Heart left ventricle (tissue), 16 donors: Measurements from ENCODE around the gene CHRNB4. TPM values are rescaled to one million over a fixed set of nuclear protein-coding genes. Genes with fewer than 3 reads are reported as not detected.
A peak's percentile ranks its signal among the peaks of the same experiment; 100 is the strongest.

Source experiments
- ATAC-seq, 4 donors: fragments of 200-7000 bp; cut with Tn5 transposase; one replicate each; pipeline ENCODE4 v1.9.1; 2020 to 2022; ENCODE audit warnings: moderate library complexity in 4 of 4, mild to moderate bottlenecking in 3 of 4, moderate number of reproducible peaks in 1 of 4
- DNase-seq, 5 donors: peaks; one replicate each; pipeline ENCODE4 v3.0.0-alpha.2; 2020
- H3K27ac ChIP-seq, 12 donors: fragments of 200-600 bp; sonication (generic) in 4 of 12; one replicate each; pipeline versions ENCODE4 v1.5.0 to v1.8.0; 2016 to 2022; ENCODE audit warnings: mild to moderate bottlenecking in 2 of 12
- H3K27me3 ChIP-seq, 9 donors: fragments of 200-600 bp; sonication (generic) in 2 of 9; one replicate each; pipeline versions ENCODE4 v1.5.1 to v1.8.0; 2016 to 2022; ENCODE audit warnings: mild to moderate bottlenecking in 3 of 9
- H3K36me3 ChIP-seq, 9 donors: fragments of 200-600 bp; sonication (generic) in 2 of 9; one replicate each; pipeline versions ENCODE4 v1.5.0 to v1.8.0; 2018 to 2022; ENCODE audit warnings: mild to moderate bottlenecking in 2 of 9
- H3K4me1 ChIP-seq, 12 donors: fragments of 200-600 bp; sonication (generic) in 4 of 12; one replicate each; pipeline versions ENCODE4 v1.5.0 to v1.8.0; 2016 to 2022; ENCODE audit warnings: mild to moderate bottlenecking in 3 of 12
- H3K4me3 ChIP-seq, 12 donors: fragments of 200-600 bp; sonication (generic) in 4 of 12; one replicate each; pipeline versions ENCODE4 v1.5.0 to v1.8.0; 2017 to 2022; ENCODE audit warnings: mild to moderate bottlenecking in 9 of 12, moderate library complexity in 4 of 12
- H3K9me3 ChIP-seq, 12 donors: fragments of 200-600 bp; sonication (generic) in 4 of 12; one replicate each; pipeline versions ENCODE4 v1.5.0 to v1.8.0; 2016 to 2022; ENCODE audit warnings: mild to moderate bottlenecking in 1 of 12
- POLR2A ChIP-seq, 2 donors: fragments of 450-650 bp; IDR thresholded peaks; one replicate each; pipeline ENCODE4 v1.6.1; 2017; ENCODE audit warnings: antibody characterized with exemption in 2 of 2, mild to moderate bottlenecking in 2 of 2, moderate library complexity in 2 of 2
- WGBS, 4 donors: extraction: QIAGEN DNeasy Blood & Tissue Kit in 2 of 4; methylation state at CpG; one replicate each; pipeline versions ENCODE4 v1.1.5 to v1.1.7; 2013 to 2018; 5-methylcytosine and 5-hydroxymethylcytosine counted together
- intact Hi-C, 10 donors: fragments of 100-400 bp; cut with DNase I; formaldehyde crosslinking; loops; one replicate each; pipeline versions ENCODE4 v1.11.1 to v1.14.2; 2022
- polyA plus RNA-seq, 2 donors: library from polyadenylated mRNA; stranded (reverse); fragments of 200-250 nt; gene quantifications; one replicate each; pipeline ENCODE4 v1.2.3, GENCODE V29; 2013
- total RNA-seq, 9 donors: library from RNA; depleted of rRNA in 2 of 9; stranded (reverse); fragments of >200 nt in 2 of 9; fragmentation: NEBNext Ultra II Directional in 3 of 9; extraction: Animal tissue kit (Norgen Biotek cat#: 25700) in 3 of 9; gene quantifications; one replicate each; pipeline versions ENCODE4 v1.1.0 to v1.2.4, GENCODE V29; 2016 to 2023
- TF ChIP-seq, protein P1 (sequence below), 12 donors: fragments of 200-600 bp; sonication (generic) in 4 of 12; IDR thresholded peaks; one replicate each; pipeline versions ENCODE4 v1.5.0 to v1.8.0; 2018 to 2022; ENCODE audit warnings: antibody characterized with exemption in 12 of 12, mild to moderate bottlenecking in 5 of 12
- donor health status: ischemic (EF 13 %, LVEDD 7.1; RV severe dilation, severe dysfunction).
- donor health status: healthy with polysubstance abuse.
- donor health status: DM: no; HTN: yes; CAD: no.
- donor health status: DM: no; HTN: no; CAD: no.
- donor health status: ischemic (EF 25% LVEDD 6.9; RV normal size, moderate dysfunction).
- donor health status: ischemic (EF 25% LVEDD 5.7; RV mildly dilated, moderate dysfunction).
- donor health status: healthy.
- donor health status: DM: yes; HTN: yes; CAD: no.
- donor health status: ischemic (EF 35%, LVEDD 5.7; RV mildly dilated, moderate dysfunction).
- donor health status: nonischemic (EF 11% LVEDD 7.7; RV severe dilation, severe dysfunction).
- donor health status: DM: yes; HTN: yes; CAD: no.
- donor health status: PGD.
- donor health status: ischemic (EF 29% LVEDD 5.4; RV normal size, mild dysfunction).
- donor health status: nonischemic (EF 23%, LVEDD 6.1; RV moderate dilation, normal function).

CHRNB4 gene
- total and polyA plus RNA-seq, 11 donors = 0.21 TPM; not detected in 10

DNA sequence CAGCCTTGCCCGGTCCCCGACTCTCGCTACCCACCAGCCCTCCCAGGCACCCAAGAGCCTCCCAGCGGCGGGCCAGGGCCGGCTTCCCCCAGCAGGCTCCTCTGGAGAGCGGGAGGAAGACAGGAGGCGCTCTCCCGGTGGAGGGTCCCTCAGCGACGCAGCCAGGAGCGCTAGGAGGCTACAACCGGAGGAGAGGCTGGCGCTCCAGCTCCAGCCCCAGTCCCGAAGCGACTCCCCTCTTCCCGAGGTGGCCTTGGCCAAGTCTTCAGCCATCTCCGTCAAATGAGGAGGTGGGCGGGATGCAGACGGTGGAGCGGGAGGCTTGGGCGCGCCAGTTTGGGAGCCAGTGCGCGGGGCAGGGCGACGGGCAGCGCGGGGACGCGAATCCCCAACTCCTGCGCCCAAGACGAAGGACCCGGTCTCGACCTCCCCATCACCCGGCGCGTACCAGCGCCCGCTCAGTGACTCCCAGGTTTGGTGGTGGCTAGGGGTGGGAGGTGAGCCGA, 20.9 kb downstream of the CHRNB4 start:
- Histone ChIP-seq H3K4me3 (peak overlapping the region; percentile 17 to 54 (median 40)), H3K36me3 (no peaks in the 10 kb centered on the region), H3K27me3 (peaks cover 19 to 50% (median 28%) of the 10 kb centered on the region in 9 donors), H3K4me1 (peaks cover 0 to 31% (median 13%) of the 10 kb centered on the region in 12 donors), H3K9me3 (no peaks in the 10 kb centered on the region), H3K27ac (peak overlapping the region in 1 of 12 donors; percentile 42)
- no peak for DNase-seq
- TF ChIP-seq POLR2A (IDR thresholded peaks at IDR 0.05) = no peak
- TF ChIP-seq, protein P1, sequence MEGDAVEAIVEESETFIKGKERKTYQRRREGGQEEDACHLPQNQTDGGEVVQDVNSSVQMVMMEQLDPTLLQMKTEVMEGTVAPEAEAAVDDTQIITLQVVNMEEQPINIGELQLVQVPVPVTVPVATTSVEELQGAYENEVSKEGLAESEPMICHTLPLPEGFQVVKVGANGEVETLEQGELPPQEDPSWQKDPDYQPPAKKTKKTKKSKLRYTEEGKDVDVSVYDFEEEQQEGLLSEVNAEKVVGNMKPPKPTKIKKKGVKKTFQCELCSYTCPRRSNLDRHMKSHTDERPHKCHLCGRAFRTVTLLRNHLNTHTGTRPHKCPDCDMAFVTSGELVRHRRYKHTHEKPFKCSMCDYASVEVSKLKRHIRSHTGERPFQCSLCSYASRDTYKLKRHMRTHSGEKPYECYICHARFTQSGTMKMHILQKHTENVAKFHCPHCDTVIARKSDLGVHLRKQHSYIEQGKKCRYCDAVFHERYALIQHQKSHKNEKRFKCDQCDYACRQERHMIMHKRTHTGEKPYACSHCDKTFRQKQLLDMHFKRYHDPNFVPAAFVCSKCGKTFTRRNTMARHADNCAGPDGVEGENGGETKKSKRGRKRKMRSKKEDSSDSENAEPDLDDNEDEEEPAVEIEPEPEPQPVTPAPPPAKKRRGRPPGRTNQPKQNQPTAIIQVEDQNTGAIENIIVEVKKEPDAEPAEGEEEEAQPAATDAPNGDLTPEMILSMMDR (IDR thresholded peaks at IDR 0.05) = peak in 5 of 12 donors; percentile 6 to 47 (median 25)
- WGBS, 4 donors = 1 to 3% (median 1%) methylated on average over 24 to 41 of the region's 41 CpGs
- intact Hi-C loops = loop anchor here in 1 of 10 donors (10.0 kb wide), 1 partner anchor 565 kb away; no protein-coding TSS in a partner anchor
- peak in 1 of 4 donors; percentile 26 for ATAC-seq

DNA sequence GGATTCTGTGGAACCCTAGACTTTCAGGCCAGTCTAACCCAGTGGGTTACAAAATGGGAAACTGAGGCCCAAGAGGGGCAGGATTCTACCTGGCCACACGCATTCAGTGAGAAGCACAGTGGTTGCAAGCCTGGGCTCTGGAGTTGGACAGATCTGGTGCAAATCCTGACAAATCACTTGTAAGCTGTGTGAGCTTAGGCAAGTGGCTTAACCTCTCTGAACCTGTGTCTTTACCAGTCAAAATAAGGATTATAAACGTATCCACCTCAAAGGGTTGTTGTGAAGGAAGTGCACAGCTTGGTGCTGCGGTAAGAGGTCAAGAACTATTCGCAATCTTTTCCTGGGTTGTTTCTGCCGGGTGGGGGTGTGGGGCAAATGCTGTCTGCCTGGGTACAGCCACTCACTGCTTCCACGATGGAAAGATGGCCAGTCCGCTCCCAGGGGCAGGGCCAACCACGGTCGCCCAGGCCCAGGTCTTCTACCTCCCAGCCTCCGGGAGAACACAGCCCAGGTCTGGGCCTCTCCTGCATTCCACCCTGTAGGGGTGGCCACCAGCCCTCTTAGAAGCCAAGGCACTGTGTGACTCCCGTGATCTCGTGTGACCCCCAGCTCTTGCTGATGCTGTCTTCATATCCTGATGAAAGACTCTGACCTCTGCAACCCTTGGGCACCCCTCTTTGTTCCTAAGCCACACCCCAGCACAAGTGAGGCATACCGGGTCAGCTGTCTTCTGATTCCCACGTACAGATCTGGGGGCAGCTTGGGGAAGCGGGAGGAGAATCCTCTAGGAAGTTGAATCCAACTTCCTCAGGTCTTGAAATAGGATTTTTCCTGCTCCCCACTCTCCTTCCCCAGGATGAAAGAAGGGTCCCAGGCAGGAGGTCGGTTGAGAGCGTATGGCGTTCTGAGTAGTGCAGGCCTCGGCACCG, 21.7 kb downstream of the CHRNB4 start:
- Histone ChIP-seq H3K9me3 (no peaks in the 10 kb centered on the region), H3K36me3 (no peaks in the 10 kb centered on the region), H3K27ac (peak overlapping the region in 2 of 12 donors; percentile 32 to 42), H3K4me3 (peak overlapping the region in 7 of 12 donors; percentile 38 to 54 (median 48)), H3K27me3 (peaks cover 19 to 48% (median 28%) of the 10 kb centered on the region in 9 donors), H3K4me1 (peaks cover 0 to 31% (median 13%) of the 10 kb centered on the region in 12 donors)
- DNase-seq (no peak), ATAC-seq (peak in 1 of 4 donors; percentile 5)
- TF ChIP-seq POLR2A (IDR thresholded peaks at IDR 0.05) = no peak
- TF ChIP-seq, protein P1 (IDR thresholded peaks at IDR 0.05) = no peak
- intact Hi-C loops = loop anchor here in 7 of 10 donors (2.0 to 5.0 kb wide), 3 partner anchors 90 to 133 kb away; no protein-coding TSS in a partner anchor
- WGBS, 4 donors = 35 to 46% (median 40%) methylated on average over 14 to 20 of the region's 20 CpGs

DNA sequence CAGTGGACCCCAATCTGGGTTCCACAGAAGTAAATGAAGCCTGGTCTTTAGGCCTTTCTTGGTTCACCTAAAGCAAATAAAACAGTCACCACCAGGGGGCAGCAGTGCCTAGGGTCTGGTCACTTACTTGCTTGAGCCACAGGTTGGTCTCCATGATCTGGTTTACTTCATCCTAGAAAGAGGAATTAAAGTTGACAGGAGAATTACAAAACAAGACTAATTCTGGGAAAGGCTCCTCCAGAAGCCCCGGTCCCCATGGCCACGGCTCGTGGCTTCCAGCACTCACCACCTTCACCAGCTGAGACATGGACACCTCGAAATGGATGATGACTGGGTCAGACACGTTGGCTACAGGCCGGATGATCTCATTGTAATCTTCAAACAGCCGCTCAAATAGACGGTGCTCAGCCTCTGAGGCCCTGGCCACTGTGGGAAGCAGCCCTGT, 22.5 kb downstream of the CHRNB4 start:
- no peaks in the 10 kb centered on the region for H3K36me3 ChIP-seq
- DNase-seq = peak; percentile 82 to 87 (median 84)
- TF ChIP-seq, protein P1 (IDR thresholded peaks at IDR 0.05) = peak; percentile 74 to 93 (median 88)
- no peak for TF ChIP-seq POLR2A (IDR thresholded peaks at IDR 0.05)
- H3K4me3 ChIP-seq = no peak overlapping the region
- WGBS, 4 donors = 4 to 9% (median 8%) methylated on average over 8 of the region's 8 CpGs
- no peaks in the 10 kb centered on the region for H3K9me3 ChIP-seq
- peaks cover 19 to 48% (median 28%) of the 10 kb centered on the region in 9 donors for H3K27me3 ChIP-seq
- intact Hi-C loops = loop anchor here (1.0 to 5.0 kb wide), 4 partner anchors 90 to 134 kb away; no protein-coding TSS in a partner anchor
- peaks cover 0 to 31% (median 13%) of the 10 kb centered on the region in 12 donors for H3K4me1 ChIP-seq
- ATAC-seq = peak; percentile 75 to 83 (median 80)
- peak overlapping the region in 1 of 12 donors; percentile 23 for H3K27ac ChIP-seq
